ENCODE data around the gene PSG4. TPM values are rescaled to one million over a fixed set of nuclear protein-coding genes. Genes with fewer than 3 reads are reported as not detected.
"Not testable (repeated sequence)": the region's sequence is repeated elsewhere in the genome, so short reads cannot be mapped to it uniquely, and the experiment has no call there.

Gene PSG4
- total RNA-seq, 1 donor from 2014 or later: 0.40 TPM

GRCh38 chr19:43198686-43199419 is 6.6 kb downstream of the PSG4 start:
- DNase-seq (ENCODE audit: low read depth in 2 of 2): peak; percentile 16 to 20

- not testable (repeated sequence) for DNase-seq (ENCODE audit: low read depth in 2 of 2)
Observed at GRCh38 chr19:43197666-43198397, 7.6 kb downstream of the PSG4 start.

- not testable (repeated sequence) for DNase-seq (ENCODE audit: low read depth in 2 of 2)
Observed at GRCh38 chr19:43194397-43194796, 11.0 kb downstream of the PSG4 start.

- DNase-seq (ENCODE audit: low read depth in 2 of 2): not testable (repeated sequence)
Observed at GRCh38 chr19:43192381-43193155, 12.9 kb downstream of the PSG4 start.

- peak in 1 of 2 donors; percentile 24 for DNase-seq (ENCODE audit: low read depth in 2 of 2)
Observed at GRCh38 chr19:43188092-43188491, 17.3 kb downstream of the PSG4 start.

GRCh38 chr19:43186311-43186935 is 19.0 kb downstream of the PSG4 start, which contains the start of gene PSG5:
Gene PSG5, minus strand, starts transcription at chr19:43186536. Its CDS starts 131 bp downstream, at chr19:43186405.
- DNase-seq (ENCODE audit: low read depth in 2 of 2): not testable (repeated sequence)

GRCh38 chr19:43181869-43182771 is 23.3 kb downstream of the PSG4 start:
- peak in 1 of 2 donors; percentile 49 for DNase-seq (ENCODE audit: low read depth in 2 of 2)

GRCh38 chr19:43179569-43180147 is 25.8 kb downstream of the PSG4 start:
- DNase-seq (ENCODE audit: low read depth in 2 of 2): not testable (repeated sequence)

- DNase-seq (ENCODE audit: low read depth in 2 of 2): not testable (repeated sequence)
Observed at GRCh38 chr19:43178577-43178976, 26.9 kb downstream of the PSG4 start.

- not testable (repeated sequence) for DNase-seq (ENCODE audit: low read depth in 2 of 2)
Observed at GRCh38 chr19:43165906-43166305, 39.5 kb downstream of the PSG4 start.

- DNase-seq (ENCODE audit: low read depth in 2 of 2): not testable (repeated sequence)
Observed at GRCh38 chr19:43163135-43163534, 42.3 kb downstream of the PSG4 start.

- not testable (repeated sequence) for DNase-seq (ENCODE audit: low read depth in 2 of 2)
Observed at GRCh38 chr19:43162261-43162660, 43.2 kb downstream of the PSG4 start.

GRCh38 chr19:43152214-43152613 is 53.2 kb downstream of the PSG4 start:
- DNase-seq (ENCODE audit: low read depth in 2 of 2): no peak

GRCh38 chr19:43149788-43150187 is 55.6 kb downstream of the PSG4 start:
- peak; percentile 56 to 93 for DNase-seq (ENCODE audit: low read depth in 2 of 2)

GRCh38 chr19:43148233-43148632 is 57.2 kb downstream of the PSG4 start:
- peak; percentile 48 to 91 for DNase-seq (ENCODE audit: low read depth in 2 of 2)

Other genes with a start within 250 kb of the PSG4 start
- not detected in 2 replicates for gene PSG11, start 179.2 kb downstream of the PSG4 start, total RNA-seq
- gene PSG2, start 122.9 kb downstream of the PSG4 start, total RNA-seq: not detected in 2 replicates
- not detected in 2 replicates for gene PSG5, start 19.1 kb downstream of the PSG4 start, total RNA-seq
- gene PSG9, start 63.9 kb upstream of the PSG4 start, total RNA-seq: not detected in 2 replicates
- under 0.01 and 2.6 TPM in 2 replicates for gene CD177, start 148.0 kb upstream of the PSG4 start, total RNA-seq
- not detected in 2 replicates for gene TEX101, start 209.3 kb upstream of the PSG4 start, total RNA-seq